ENCODE data around the gene BLTP3B.

DNA sequence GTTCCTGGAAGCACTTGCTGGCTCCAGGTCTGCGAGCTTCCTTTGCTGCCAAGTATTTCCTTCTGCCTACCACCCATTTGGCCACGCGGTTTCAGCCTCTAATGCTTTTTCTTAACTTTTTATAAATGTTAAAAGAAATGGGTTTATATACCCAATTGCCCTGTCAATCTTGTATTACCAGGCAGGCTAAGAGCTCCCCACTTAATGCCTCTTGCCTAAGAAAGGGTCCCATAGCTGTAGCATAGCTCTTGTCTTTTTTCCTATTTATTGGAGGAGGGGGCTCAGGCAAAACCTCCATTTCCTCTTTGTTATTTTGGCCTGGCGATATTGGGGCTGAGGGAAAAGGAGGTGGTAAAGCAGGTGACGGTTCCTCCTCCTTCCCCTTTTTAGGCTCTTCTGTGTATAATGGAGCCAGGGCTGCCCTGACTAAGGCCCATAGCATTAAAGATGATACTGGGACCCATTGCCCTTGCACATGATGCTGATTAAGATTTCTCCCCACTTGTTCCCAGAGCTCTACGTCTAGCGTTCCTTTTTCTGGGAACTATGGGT is 21.6 kb upstream of the BLTP3B start:
- TF ChIP-seq CTCF (IDR thresholded peaks at IDR 0.05): no peak
- TF ChIP-seq POLR2A (IDR thresholded peaks at IDR 0.05): no peak
